ENCODE results near the gene WIPF2. TPM values are rescaled to one million over a fixed set of nuclear protein-coding genes. Genes with fewer than 3 reads are reported as not detected.

WIPF2 gene
- total and polyA plus RNA-seq, 2 of the 8 experiments (the other 6 are each of a cell fraction or from before 2014, with no cell fraction given), result 6.9 to 25.3 TPM

DNA sequence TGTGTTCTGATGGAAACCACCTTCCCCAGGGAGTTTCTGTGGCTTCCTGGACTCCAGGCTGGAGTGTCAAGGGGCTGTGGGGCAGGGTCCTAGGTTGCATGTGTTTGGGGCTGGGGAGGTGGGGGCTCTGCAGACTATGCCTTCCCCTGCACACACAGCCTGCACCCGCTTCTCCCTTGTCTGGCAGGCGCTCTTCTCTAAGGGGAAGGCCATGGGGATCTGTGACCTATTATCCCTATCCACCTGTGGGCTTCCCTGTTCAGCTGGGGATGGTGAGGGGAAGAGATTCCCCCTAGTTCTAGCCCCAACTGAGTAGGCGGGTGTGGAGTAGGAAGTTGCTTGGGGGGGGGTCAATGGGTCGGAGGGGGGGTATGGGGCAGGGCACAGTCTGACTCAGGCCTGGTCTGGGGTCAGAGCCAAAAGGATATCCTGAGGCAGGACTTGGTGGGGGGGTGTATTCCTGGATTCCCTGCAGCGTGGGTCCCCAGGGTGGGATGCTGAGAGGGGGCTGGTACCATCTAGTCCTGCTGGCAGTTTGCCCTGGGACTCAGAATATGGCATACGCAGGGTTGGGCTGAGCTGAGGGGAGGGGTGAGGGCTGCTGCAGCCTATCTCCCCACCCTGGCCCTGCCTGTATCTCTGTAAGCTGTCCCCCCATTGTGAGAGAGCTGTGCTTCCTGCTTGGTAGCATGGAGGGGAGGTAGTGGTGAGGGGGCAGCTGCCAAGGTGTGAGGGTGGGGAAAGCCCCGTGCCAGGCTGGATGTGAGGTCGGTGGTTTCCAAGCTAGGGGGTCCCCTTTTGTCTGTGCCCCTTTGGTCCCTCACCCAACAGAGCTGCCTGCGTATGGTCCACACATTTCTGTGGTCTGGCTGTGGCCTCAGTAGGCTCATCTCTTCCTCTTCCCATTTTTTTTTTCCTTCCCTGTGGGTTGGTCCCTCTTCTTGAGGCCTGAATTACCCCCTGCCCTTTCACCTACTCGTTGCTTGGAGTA, 104.6 kb downstream of the WIPF2 start (continued):
- TF ChIP-seq, protein P1, sequence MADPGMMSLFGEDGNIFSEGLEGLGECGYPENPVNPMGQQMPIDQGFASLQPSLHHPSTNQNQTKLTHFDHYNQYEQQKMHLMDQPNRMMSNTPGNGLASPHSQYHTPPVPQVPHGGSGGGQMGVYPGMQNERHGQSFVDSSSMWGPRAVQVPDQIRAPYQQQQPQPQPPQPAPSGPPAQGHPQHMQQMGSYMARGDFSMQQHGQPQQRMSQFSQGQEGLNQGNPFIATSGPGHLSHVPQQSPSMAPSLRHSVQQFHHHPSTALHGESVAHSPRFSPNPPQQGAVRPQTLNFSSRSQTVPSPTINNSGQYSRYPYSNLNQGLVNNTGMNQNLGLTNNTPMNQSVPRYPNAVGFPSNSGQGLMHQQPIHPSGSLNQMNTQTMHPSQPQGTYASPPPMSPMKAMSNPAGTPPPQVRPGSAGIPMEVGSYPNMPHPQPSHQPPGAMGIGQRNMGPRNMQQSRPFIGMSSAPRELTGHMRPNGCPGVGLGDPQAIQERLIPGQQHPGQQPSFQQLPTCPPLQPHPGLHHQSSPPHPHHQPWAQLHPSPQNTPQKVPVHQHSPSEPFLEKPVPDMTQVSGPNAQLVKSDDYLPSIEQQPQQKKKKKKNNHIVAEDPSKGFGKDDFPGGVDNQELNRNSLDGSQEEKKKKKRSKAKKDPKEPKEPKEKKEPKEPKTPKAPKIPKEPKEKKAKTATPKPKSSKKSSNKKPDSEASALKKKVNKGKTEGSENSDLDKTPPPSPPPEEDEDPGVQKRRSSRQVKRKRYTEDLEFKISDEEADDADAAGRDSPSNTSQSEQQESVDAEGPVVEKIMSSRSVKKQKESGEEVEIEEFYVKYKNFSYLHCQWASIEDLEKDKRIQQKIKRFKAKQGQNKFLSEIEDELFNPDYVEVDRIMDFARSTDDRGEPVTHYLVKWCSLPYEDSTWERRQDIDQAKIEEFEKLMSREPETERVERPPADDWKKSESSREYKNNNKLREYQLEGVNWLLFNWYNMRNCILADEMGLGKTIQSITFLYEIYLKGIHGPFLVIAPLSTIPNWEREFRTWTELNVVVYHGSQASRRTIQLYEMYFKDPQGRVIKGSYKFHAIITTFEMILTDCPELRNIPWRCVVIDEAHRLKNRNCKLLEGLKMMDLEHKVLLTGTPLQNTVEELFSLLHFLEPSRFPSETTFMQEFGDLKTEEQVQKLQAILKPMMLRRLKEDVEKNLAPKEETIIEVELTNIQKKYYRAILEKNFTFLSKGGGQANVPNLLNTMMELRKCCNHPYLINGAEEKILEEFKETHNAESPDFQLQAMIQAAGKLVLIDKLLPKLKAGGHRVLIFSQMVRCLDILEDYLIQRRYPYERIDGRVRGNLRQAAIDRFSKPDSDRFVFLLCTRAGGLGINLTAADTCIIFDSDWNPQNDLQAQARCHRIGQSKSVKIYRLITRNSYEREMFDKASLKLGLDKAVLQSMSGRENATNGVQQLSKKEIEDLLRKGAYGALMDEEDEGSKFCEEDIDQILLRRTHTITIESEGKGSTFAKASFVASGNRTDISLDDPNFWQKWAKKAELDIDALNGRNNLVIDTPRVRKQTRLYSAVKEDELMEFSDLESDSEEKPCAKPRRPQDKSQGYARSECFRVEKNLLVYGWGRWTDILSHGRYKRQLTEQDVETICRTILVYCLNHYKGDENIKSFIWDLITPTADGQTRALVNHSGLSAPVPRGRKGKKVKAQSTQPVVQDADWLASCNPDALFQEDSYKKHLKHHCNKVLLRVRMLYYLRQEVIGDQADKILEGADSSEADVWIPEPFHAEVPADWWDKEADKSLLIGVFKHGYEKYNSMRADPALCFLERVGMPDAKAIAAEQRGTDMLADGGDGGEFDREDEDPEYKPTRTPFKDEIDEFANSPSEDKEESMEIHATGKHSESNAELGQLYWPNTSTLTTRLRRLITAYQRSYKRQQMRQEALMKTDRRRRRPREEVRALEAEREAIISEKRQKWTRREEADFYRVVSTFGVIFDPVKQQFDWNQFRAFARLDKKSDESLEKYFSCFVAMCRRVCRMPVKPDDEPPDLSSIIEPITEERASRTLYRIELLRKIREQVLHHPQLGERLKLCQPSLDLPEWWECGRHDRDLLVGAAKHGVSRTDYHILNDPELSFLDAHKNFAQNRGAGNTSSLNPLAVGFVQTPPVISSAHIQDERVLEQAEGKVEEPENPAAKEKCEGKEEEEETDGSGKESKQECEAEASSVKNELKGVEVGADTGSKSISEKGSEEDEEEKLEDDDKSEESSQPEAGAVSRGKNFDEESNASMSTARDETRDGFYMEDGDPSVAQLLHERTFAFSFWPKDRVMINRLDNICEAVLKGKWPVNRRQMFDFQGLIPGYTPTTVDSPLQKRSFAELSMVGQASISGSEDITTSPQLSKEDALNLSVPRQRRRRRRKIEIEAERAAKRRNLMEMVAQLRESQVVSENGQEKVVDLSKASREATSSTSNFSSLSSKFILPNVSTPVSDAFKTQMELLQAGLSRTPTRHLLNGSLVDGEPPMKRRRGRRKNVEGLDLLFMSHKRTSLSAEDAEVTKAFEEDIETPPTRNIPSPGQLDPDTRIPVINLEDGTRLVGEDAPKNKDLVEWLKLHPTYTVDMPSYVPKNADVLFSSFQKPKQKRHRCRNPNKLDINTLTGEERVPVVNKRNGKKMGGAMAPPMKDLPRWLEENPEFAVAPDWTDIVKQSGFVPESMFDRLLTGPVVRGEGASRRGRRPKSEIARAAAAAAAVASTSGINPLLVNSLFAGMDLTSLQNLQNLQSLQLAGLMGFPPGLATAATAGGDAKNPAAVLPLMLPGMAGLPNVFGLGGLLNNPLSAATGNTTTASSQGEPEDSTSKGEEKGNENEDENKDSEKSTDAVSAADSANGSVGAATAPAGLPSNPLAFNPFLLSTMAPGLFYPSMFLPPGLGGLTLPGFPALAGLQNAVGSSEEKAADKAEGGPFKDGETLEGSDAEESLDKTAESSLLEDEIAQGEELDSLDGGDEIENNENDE (IDR thresholded peaks at IDR 0.05; ENCODE audit: insufficient replicate concordance, low read length), result no peak
- TF ChIP-seq TCF12 (IDR thresholded peaks at IDR 0.05; ENCODE audit: low read depth, low read length) (no peak), ASH2L (IDR thresholded peaks at IDR 0.05; ENCODE audit: low read length) (no peak), RFX5 (IDR thresholded peaks at IDR 0.05; ENCODE audit: borderline replicate concordance, low read depth, low read length) (no peak), CHD2 (IDR thresholded peaks at IDR 0.05; ENCODE audit: low read length) (no peak), SAP30 (IDR thresholded peaks at IDR 0.05; ENCODE audit: insufficient read depth, insufficient replicate concordance, low read length) (no peak), KDM4A (IDR thresholded peaks at IDR 0.05; ENCODE audit: low read depth, low read length, severe bottlenecking) (no peak)
- TF ChIP-seq, protein P2, sequence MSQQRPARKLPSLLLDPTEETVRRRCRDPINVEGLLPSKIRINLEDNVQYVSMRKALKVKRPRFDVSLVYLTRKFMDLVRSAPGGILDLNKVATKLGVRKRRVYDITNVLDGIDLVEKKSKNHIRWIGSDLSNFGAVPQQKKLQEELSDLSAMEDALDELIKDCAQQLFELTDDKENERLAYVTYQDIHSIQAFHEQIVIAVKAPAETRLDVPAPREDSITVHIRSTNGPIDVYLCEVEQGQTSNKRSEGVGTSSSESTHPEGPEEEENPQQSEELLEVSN (IDR thresholded peaks at IDR 0.05), result no peak
